HG03378 (cell line): ENCODE results near the gene USP14.

Experiments
- ATAC-seq: cut with Tn5 transposase; IDR thresholded peaks from one replicate; pipeline ENCODE4 v1.9.1; 2021; ENCODE audit warnings: mild to moderate bottlenecking, moderate library complexity; ENCODE audit not compliant: unreplicated experiment

Gene USP14

GRCh38 chr18:225745-226144, 67.4 kb downstream of the USP14 start:
- ATAC-seq = no peak

GRCh38 chr18:227374-227773, 69.0 kb downstream of the USP14 start:
- ATAC-seq = no peak

- no peak for ATAC-seq
These were observed 69.5 kb downstream of the USP14 start for GRCh38 chr18:227902-228301.

- no peak for ATAC-seq
These were observed 70.2 kb downstream of the USP14 start for GRCh38 chr18:228586-228985.

DNA sequence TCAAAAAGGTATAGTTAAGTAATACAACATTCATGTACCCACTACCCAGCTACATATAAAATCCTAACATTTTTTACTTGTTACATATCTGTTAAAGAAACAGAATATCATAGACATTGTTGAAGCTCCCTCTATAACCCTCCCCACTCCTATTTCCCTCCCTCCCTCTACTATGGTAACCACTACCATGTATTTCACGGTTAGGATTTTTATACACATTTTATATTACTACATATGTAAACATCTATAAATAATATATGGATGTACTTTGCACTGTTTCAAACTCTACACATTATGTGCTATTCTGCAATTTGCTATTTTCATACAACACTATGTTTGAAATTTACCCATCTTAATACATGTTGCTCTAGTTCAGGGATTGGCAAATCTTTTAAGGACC, 73.2 kb downstream of the USP14 start:
- ATAC-seq = no peak

DNA sequence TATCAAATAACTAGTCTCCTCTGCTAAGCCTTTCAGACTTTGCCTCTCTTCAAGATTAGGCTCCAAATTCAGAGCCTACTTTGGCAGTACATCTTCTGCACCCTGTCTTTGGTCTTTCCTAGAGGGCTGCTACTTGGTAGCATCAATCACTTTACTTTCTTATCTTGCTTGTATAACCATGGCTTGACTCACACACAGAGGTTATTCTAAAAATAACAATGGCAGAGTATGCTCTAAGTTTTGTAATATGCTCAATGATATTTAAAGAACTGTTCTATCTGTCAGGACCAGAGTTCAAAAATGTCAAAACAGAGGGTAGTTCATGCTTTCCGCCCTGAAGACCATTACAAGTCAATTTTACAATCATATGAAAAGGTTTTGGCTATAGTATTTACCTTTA, 81.8 kb downstream of the USP14 start:
- no peak for ATAC-seq

GRCh38 chr18:245282-245847, 87.0 kb downstream of the USP14 start:
- ATAC-seq = no peak

GRCh38 chr18:248053-248452, 89.7 kb downstream of the USP14 start:
- ATAC-seq = no peak

GRCh38 chr18:250685-251084, 92.3 kb downstream of the USP14 start:
- no peak for ATAC-seq

GRCh38 chr18:251572-251971, 93.2 kb downstream of the USP14 start:
- ATAC-seq = no peak

DNA sequence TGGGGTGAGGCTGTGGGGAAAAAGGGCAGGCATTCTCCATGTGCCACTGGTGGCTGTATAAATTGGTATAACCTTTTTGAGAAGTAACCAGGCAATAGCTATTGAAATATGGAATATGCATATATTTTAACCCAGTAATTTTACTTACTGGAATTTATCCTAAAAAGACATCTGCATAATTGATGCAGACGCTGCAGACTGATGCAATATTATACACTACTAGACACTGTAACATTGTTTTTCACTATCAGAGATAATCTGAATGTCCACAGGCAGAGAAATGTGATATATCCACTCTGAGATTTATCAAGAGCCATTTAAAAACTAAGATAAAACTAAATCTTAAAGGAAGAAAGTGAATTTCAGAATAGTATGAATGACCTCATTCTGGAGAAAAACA, 94.8 kb downstream of the USP14 start:
- no peak for ATAC-seq

GRCh38 chr18:255171-255570, 96.8 kb downstream of the USP14 start:
- ATAC-seq = no peak

DNA sequence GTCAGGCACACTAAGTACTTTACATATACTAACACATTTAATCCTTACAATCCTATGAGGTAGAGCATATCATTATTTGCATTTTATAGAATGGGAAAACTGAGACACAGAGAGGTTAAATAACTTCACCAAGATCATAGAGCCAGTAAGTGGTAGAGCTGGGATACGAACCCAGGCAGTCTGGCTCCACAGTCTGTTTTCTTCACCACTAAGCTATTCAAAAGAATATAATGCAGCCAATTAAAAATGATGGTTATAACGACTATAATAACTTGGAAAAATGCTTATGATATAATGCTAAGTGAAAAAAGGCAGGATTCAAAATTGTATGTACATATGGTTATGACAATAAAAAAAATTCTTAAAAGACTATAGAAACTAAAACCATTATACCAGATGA, 102.2 kb downstream of the USP14 start:
- ATAC-seq = no peak

DNA sequence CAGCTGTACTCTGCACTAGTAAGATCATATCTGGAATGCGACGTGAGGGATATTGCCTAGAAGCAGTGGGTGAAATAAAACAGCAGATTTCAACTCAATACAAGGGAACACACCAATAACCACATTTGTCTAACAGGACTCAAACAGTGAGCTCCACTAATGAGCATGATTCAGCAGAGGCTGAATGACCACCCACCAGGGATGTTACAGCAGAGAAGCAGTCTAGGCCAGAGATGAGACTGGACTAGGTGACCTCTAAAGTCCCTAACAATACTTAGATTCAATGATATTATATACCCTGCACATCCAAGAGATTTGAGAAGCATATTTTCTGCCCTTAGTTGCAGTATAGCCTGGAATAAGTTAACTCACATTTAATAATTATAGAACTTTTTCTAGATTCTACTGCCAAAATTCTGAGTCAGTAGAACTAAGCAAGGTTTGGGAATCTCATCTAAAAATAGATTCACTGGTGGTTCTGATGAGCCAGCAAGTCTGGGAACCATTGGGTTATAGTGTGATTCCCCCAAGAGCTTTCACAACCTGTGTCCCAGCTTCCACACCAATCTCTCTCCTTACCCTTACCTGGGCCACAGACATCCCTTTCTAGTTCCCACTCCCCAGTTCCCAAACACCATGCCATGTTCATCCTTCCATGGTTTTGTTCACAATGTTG, 103.2 kb downstream of the USP14 start:
- ATAC-seq = no peak
